ENCODE measurements around the gene LRRC38.
"Not testable (repeated sequence)": the region's sequence is repeated elsewhere in the genome, so short reads cannot be mapped to it uniquely, and the experiment has no call there.

The LRRC38 gene

GRCh38 chr1:13433694-13434358 is 80.0 kb downstream of the LRRC38 start:
- not testable (repeated sequence) for H3K4ac ChIP-seq (ENCODE audit: low read depth in 1 of 2, low read length in 2 of 2); H3K27me3 ChIP-seq (ENCODE audit: control insufficient read depth in 1 of 2, insufficient read depth in 1 of 2, low read length in 2 of 2); H3K14ac ChIP-seq (ENCODE audit: low read length in 2 of 2); H2AK5ac ChIP-seq (ENCODE audit: low read length, severe bottlenecking); H3K4me2 ChIP-seq (ENCODE audit: low read length, poor library complexity, severe bottlenecking); H3K23ac ChIP-seq (ENCODE audit: low read length in 2 of 2); H2BK15ac ChIP-seq (ENCODE audit: low read depth, poor library complexity, severe bottlenecking); H4K91ac ChIP-seq (ENCODE audit: low read length); H3K36me3 ChIP-seq (ENCODE audit: control insufficient read depth in 1 of 2, insufficient read depth in 2 of 2, low read depth in 1 of 2, low read length in 2 of 2); H3K4me1 ChIP-seq (ENCODE audit: control insufficient read depth, insufficient read depth, low read depth, low read length); H3K18ac ChIP-seq (ENCODE audit: low read depth in 1 of 2, low read length in 2 of 2); H2BK5ac ChIP-seq (ENCODE audit: low read depth, low read length, poor library complexity, severe bottlenecking); H3K4me3 ChIP-seq (ENCODE audit: insufficient read depth in 1 of 2, low read depth in 1 of 2, low read length in 2 of 2); H3K27ac ChIP-seq (ENCODE audit: low read length, poor library complexity, severe bottlenecking); H3K79me1 ChIP-seq (replicated peaks; ENCODE audit: low read length, poor library complexity, severe bottlenecking); H2AFZ ChIP-seq (ENCODE audit: low read depth, low read length); H4K8ac ChIP-seq (ENCODE audit: low read length); H2BK120ac ChIP-seq (ENCODE audit: low read depth, low read length); H2BK12ac ChIP-seq (ENCODE audit: low read length in 2 of 2); H3K9me3 ChIP-seq (ENCODE audit: control insufficient read depth, low read length); DNase-seq; H3K9ac ChIP-seq (ENCODE audit: low read length)
- WGBS, result 89% methylated on average over 32 of the region's 32 CpGs

- no peak overlapping the region for H2BK120ac ChIP-seq (ENCODE audit: low read depth, low read length)
- H3K14ac ChIP-seq (ENCODE audit: low read length in 2 of 2), result no peak overlapping the region
- H2AK5ac ChIP-seq (ENCODE audit: low read length, severe bottlenecking), result no peak overlapping the region
- H3K27ac ChIP-seq (ENCODE audit: low read length, poor library complexity, severe bottlenecking), result no peak overlapping the region
- H3K18ac ChIP-seq (ENCODE audit: low read depth in 1 of 2, low read length in 2 of 2), result no peak overlapping the region
- H3K4me1 ChIP-seq (ENCODE audit: control insufficient read depth, insufficient read depth, low read depth, low read length), result no peaks in the 10 kb centered on the region
- no peak overlapping the region for H2BK15ac ChIP-seq (ENCODE audit: low read depth, poor library complexity, severe bottlenecking)
- H3K4ac ChIP-seq (ENCODE audit: low read depth in 1 of 2, low read length in 2 of 2), result no peak overlapping the region
- H2BK5ac ChIP-seq (ENCODE audit: low read depth, low read length, poor library complexity, severe bottlenecking), result no peak overlapping the region
- no peaks in the 10 kb centered on the region for H3K79me1 ChIP-seq (replicated peaks; ENCODE audit: low read length, poor library complexity, severe bottlenecking)
- H3K9ac ChIP-seq (ENCODE audit: low read length), result no peak overlapping the region
- no peak overlapping the region for H3K23ac ChIP-seq (ENCODE audit: low read length in 2 of 2)
- no peaks in the 10 kb centered on the region for H3K9me3 ChIP-seq (ENCODE audit: control insufficient read depth, low read length)
- H3K4me3 ChIP-seq (ENCODE audit: insufficient read depth in 1 of 2, low read depth in 1 of 2, low read length in 2 of 2), result no peak overlapping the region
- no peaks in the 10 kb centered on the region for H3K36me3 ChIP-seq (ENCODE audit: control insufficient read depth in 1 of 2, insufficient read depth in 2 of 2, low read depth in 1 of 2, low read length in 2 of 2)
- no peak for DNase-seq
- H4K8ac ChIP-seq (ENCODE audit: low read length), result no peak overlapping the region
- whole genome bisulfite sequencing, result 86% methylated on average over 3 of the region's 3 CpGs
- H2AFZ ChIP-seq (ENCODE audit: low read depth, low read length), result no peak overlapping the region
- no peak overlapping the region for H2BK12ac ChIP-seq (ENCODE audit: low read length in 2 of 2)
- no peak overlapping the region for H3K4me2 ChIP-seq (ENCODE audit: low read length, poor library complexity, severe bottlenecking)
- no peak overlapping the region for H4K91ac ChIP-seq (ENCODE audit: low read length)
- H3K27me3 ChIP-seq (ENCODE audit: control insufficient read depth in 1 of 2, insufficient read depth in 1 of 2, low read length in 2 of 2), result no peaks in the 10 kb centered on the region
These were observed 81.6 kb downstream of the LRRC38 start for GRCh38 chr1:13432251-13432650.

GRCh38 chr1:13430495-13430894 is 83.3 kb downstream of the LRRC38 start:
- Histone ChIP-seq H3K36me3 (ENCODE audit: control insufficient read depth in 1 of 2, insufficient read depth in 2 of 2, low read depth in 1 of 2, low read length in 2 of 2) (no peaks in the 10 kb centered on the region), H2BK15ac (ENCODE audit: low read depth, poor library complexity, severe bottlenecking) (no peak overlapping the region), H3K27ac (ENCODE audit: low read length, poor library complexity, severe bottlenecking) (no peak overlapping the region), H3K18ac (ENCODE audit: low read depth in 1 of 2, low read length in 2 of 2) (no peak overlapping the region), H3K27me3 (ENCODE audit: control insufficient read depth in 1 of 2, insufficient read depth in 1 of 2, low read length in 2 of 2) (no peaks in the 10 kb centered on the region), H3K4me3 (ENCODE audit: insufficient read depth in 1 of 2, low read depth in 1 of 2, low read length in 2 of 2) (no peak overlapping the region), H3K4me1 (ENCODE audit: control insufficient read depth, insufficient read depth, low read depth, low read length) (no peaks in the 10 kb centered on the region), H4K8ac (ENCODE audit: low read length) (no peak overlapping the region), H3K23ac (ENCODE audit: low read length in 2 of 2) (no peak overlapping the region), H2BK120ac (ENCODE audit: low read depth, low read length) (no peak overlapping the region), H3K4me2 (ENCODE audit: low read length, poor library complexity, severe bottlenecking) (no peak overlapping the region), H2AFZ (ENCODE audit: low read depth, low read length) (no peak overlapping the region), H4K91ac (ENCODE audit: low read length) (no peak overlapping the region), H3K79me1 (replicated peaks; ENCODE audit: low read length, poor library complexity, severe bottlenecking) (no peaks in the 10 kb centered on the region), H3K14ac (ENCODE audit: low read length in 2 of 2) (no peak overlapping the region), H3K9me3 (ENCODE audit: control insufficient read depth, low read length) (no peaks in the 10 kb centered on the region), H3K4ac (ENCODE audit: low read depth in 1 of 2, low read length in 2 of 2) (no peak overlapping the region), H2BK12ac (ENCODE audit: low read length in 2 of 2) (no peak overlapping the region), H2AK5ac (ENCODE audit: low read length, severe bottlenecking) (no peak overlapping the region), H2BK5ac (ENCODE audit: low read depth, low read length, poor library complexity, severe bottlenecking) (no peak overlapping the region), H3K9ac (ENCODE audit: low read length) (no peak overlapping the region)
- no peak for DNase-seq
- 87% methylated on average over 13 of the region's 13 CpGs for WGBS

Measured in mesenchymal stem cell (in vitro differentiated cells and primary cell).